HepG2 (cell line): Measurements from ENCODE around the gene HABP4. TPM values are rescaled to one million over a fixed set of nuclear protein-coding genes. Genes with fewer than 3 reads are reported as not detected.
A peak's percentile ranks its signal among the peaks of the same experiment; 100 is the strongest.

Experiments
- ATAC-seq: fragments of 200-7000 bp; cut with Tn5 transposase; 3 replicates; pipeline ENCODE4 v1.9.1; 2020; ENCODE audit warnings: mild to moderate bottlenecking, moderate library complexity
- BruUV-seq: library from RNA; stranded (reverse); fragments of 400-500 nt; replicated peaks from 2 replicates; lab custom pipeline; 2021; lab: Mats Ljungman, UMichigan
- CTCF ChIA-PET: fragments of 300-600 bp; formaldehyde crosslinking; extraction: SDS; loops from one replicate; lab custom pipeline; 2021; ENCODE audit warnings: low total read pairs, inconsistent platforms, low intra/inter-chr PET ratio; lab: Yijun Ruan, JAX
- POLR2A ChIA-PET: fragments of 350-600 bp; sonication (Branson Sonifier 250); formaldehyde crosslinking; loops from one replicate; lab custom pipeline; 2020; ENCODE audit warnings: antibody characterized with exemption, inconsistent platforms; lab: Yijun Ruan, JAX
- DNase-seq: peaks from one replicate; pipeline ENCODE4 v3.0.0-alpha.2; 2015; ENCODE audit warnings: low spot score
- FAIRE-seq: peaks from 3 replicates; lab custom pipeline; 2011; peaks lifted over from hg19 to GRCh38; lab: Jason Lieb, UNC
- H2AFZ ChIP-seq: one replicate; pipeline ENCODE4 v1.6.1; 2011; ENCODE audit warnings: low read length, inconsistent platforms
- H3K27ac ChIP-seq: fragments of 300-600 bp; 3 replicates; pipeline ENCODE4 v1.8.0; 2011; ENCODE audit warnings: mixed run types, mild to moderate bottlenecking, mixed read lengths, low read length, inconsistent platforms; ENCODE audit not compliant: insufficient read depth; ENCODE audit errors: extremely low read length
- H3K27me3 ChIP-seq, 2 experiments: fragments of 200-600 bp in 1 of 2; 2 replicates in 1 of 2; 3 replicates in 1 of 2; pipeline versions ENCODE4 v1.6.0 to v1.8.0; 2011; ENCODE audit warnings: low read length in 2 of 2, mild to moderate bottlenecking in 2 of 2, moderate library complexity in 2 of 2, inconsistent platforms in 1 of 2; ENCODE audit not compliant: insufficient read depth in 2 of 2, control insufficient read depth in 1 of 2
- H3K36me3 ChIP-seq, 2 experiments: fragments of 200-600 bp in 1 of 2; replicated peaks in 1 of 2; 2 replicates in 1 of 2; 3 replicates in 1 of 2; pipeline versions ENCODE4 v1.5.1 to v1.8.0; 2011; ENCODE audit warnings: low read length in 2 of 2, inconsistent platforms in 1 of 2; ENCODE audit not compliant: insufficient read depth in 2 of 2, control insufficient read depth in 1 of 2
- H3K4me1 ChIP-seq: 2 replicates; pipeline ENCODE4 v1.5.1; 2012; ENCODE audit warnings: low read length, inconsistent platforms; ENCODE audit not compliant: insufficient read depth
- H3K4me2 ChIP-seq: 2 replicates; pipeline ENCODE4 v1.6.0; 2011; ENCODE audit warnings: low read depth, low read length, inconsistent platforms
- H3K4me3 ChIP-seq, 3 experiments: fragments of 200-600 bp in 1 of 3; sonication (generic), shearing (Covaris generic) in 1 of 3; replicated peaks in 1 of 3; 2 replicates each; pipeline ENCODE4 v1.5.1; 2011 to 2016; ENCODE audit warnings: low read length in 3 of 3, inconsistent platforms in 2 of 3, low read depth in 2 of 3, mild to moderate bottlenecking in 2 of 3, control low read depth in 1 of 3, mixed read lengths in 1 of 3; ENCODE audit not compliant: insufficient read depth in 1 of 3
- H3K79me2 ChIP-seq: one replicate; pipeline ENCODE4 v1.6.1; 2011; ENCODE audit warnings: low read length, inconsistent platforms; ENCODE audit not compliant: insufficient read depth
- H3K9ac ChIP-seq: 2 replicates; pipeline ENCODE4 v1.6.0; 2011; ENCODE audit warnings: mild to moderate bottlenecking, low read depth, low read length, inconsistent platforms; ENCODE audit not compliant: insufficient read depth
- H3K9me3 ChIP-seq: 2 replicates; pipeline ENCODE4 v1.5.1; 2012; ENCODE audit warnings: mild to moderate bottlenecking, low read length
- H4K20me1 ChIP-seq: 2 replicates; pipeline ENCODE4 v1.6.0; 2011; ENCODE audit warnings: inconsistent platforms, mild to moderate bottlenecking, low read length, moderate library complexity; ENCODE audit not compliant: insufficient read depth
- AGO2 ChIP-seq: fragments of 200-400 bp; formaldehyde crosslinking; optimal IDR thresholded peaks from 2 replicates; pipeline ENCODE3; 2017; ENCODE audit warnings: mild to moderate bottlenecking, low read depth, low read length, moderate library complexity
- ARHGAP35 ChIP-seq: sonication (generic); formaldehyde crosslinking; IDR thresholded peaks from 2 replicates; pipeline ENCODE4 v1.9.0; 2022; ENCODE audit warnings: mild to moderate bottlenecking, inconsistent platforms, moderate library complexity, missing genetic modification reagents, borderline replicate concordance
- ATF1 ChIP-seq: IDR thresholded peaks from 2 replicates; pipeline ENCODE4 v1.6.1; 2016; ENCODE audit warnings: mild to moderate bottlenecking, control low read depth
- CAMTA2 ChIP-seq: sonication (generic); formaldehyde crosslinking; IDR thresholded peaks from 2 replicates; pipeline ENCODE4 v1.4.0; 2020; ENCODE audit warnings: mild to moderate bottlenecking, missing genetic modification reagents, borderline replicate concordance
- NCOA2 ChIP-seq: sonication (generic); formaldehyde crosslinking; IDR thresholded peaks from 2 replicates; pipeline ENCODE4 v1.8.0; 2022; ENCODE audit warnings: inconsistent platforms
- NFIB ChIP-seq: sonication (generic); formaldehyde crosslinking; IDR thresholded peaks from 2 replicates; pipeline ENCODE4 v1.9.0; 2021; ENCODE audit warnings: missing genetic modification reagents, mild to moderate bottlenecking, borderline replicate concordance
- RELA ChIP-seq: sonication (generic); formaldehyde crosslinking; IDR thresholded peaks from 2 replicates; pipeline ENCODE4 v1.4.0; 2020; ENCODE audit warnings: missing genetic modification reagents
- ZNF569 ChIP-seq: sonication (generic); formaldehyde crosslinking; IDR thresholded peaks from 2 replicates; pipeline ENCODE4 v1.5.0; 2020; ENCODE audit warnings: mild to moderate bottlenecking, missing genetic modification reagents, moderate library complexity, borderline replicate concordance
- ZNF660 ChIP-seq: sonication (generic); formaldehyde crosslinking; IDR thresholded peaks from 2 replicates; pipeline ENCODE4 v1.5.1; 2020; ENCODE audit warnings: mild to moderate bottlenecking, low read depth, missing genetic modification reagents, borderline replicate concordance
- ZNF879 ChIP-seq: sonication (generic); formaldehyde crosslinking; IDR thresholded peaks from 2 replicates; pipeline ENCODE4 v1.8.1; 2023; ENCODE audit warnings: missing genetic modification reagents
- WGBS: methylation state at CpG from one replicate; pipeline ENCODE4 v1.1.6; 2017; ENCODE audit warnings: low lambda C conversion rate; 5-methylcytosine and 5-hydroxymethylcytosine counted together
- in situ Hi-C: cut with HindIII; loops from 2 replicates; pipeline ENCODE4 v1.10.0; 2017; ENCODE audit warnings: low pct_unique_long_range_greater_than_20kb; ENCODE audit not compliant: extremely low pct_ligation_motif_present
- intact Hi-C: fragments of 100-400 bp; cut with micrococcal nuclease; formaldehyde crosslinking; loops from one replicate; pipeline ENCODE4 v1.10.0; 2022; ENCODE audit not compliant: unreplicated experiment
- polyA plus RNA-seq, 8 experiments: library from polyadenylated mRNA; depleted of rRNA in 3 of 8; stranded (reverse) in 7 of 8; unstranded in 1 of 8; fragments of >200 nt; fragmentation: Illumina TruSeq in 4 of 8; extraction: Trizol in 4 of 8; gene quantifications; 2 replicates each; pipeline versions ENCODE4 v1.2.1 to v1.2.3, GENCODE V29; 2011 to 2016; ENCODE audit warnings: low read depth in 4 of 8, missing spikeins in 1 of 8, mixed read lengths in 1 of 8; ENCODE audit not compliant: insufficient read depth in 1 of 8
- total RNA-seq, 5 experiments: library from RNA; depleted of rRNA; stranded (reverse); fragments of >200 nt; fragmentation: Illumina TruSeq; extraction: Trizol; gene quantifications; 2 replicates each; pipeline ENCODE4 v1.2.3, GENCODE V29; 2016; ENCODE audit warnings: low read depth in 1 of 5
- TF ChIP-seq, protein P1 (sequence below): sonication (generic); formaldehyde crosslinking; IDR thresholded peaks from 2 replicates; pipeline ENCODE4 v1.4.0; 2020; ENCODE audit warnings: mild to moderate bottlenecking, missing genetic modification reagents
- TF ChIP-seq, protein P2 (sequence below): sonication (generic); formaldehyde crosslinking; IDR thresholded peaks from 2 replicates; pipeline ENCODE4 v1.4.0; 2020; ENCODE audit warnings: missing genetic modification reagents, borderline replicate concordance

Gene HABP4
- total and polyA plus RNA-seq, 2 of the 13 experiments (the other 11 are each of a cell fraction or from before 2014, with no cell fraction given) = 14.3 to 26.6 TPM

DNA sequence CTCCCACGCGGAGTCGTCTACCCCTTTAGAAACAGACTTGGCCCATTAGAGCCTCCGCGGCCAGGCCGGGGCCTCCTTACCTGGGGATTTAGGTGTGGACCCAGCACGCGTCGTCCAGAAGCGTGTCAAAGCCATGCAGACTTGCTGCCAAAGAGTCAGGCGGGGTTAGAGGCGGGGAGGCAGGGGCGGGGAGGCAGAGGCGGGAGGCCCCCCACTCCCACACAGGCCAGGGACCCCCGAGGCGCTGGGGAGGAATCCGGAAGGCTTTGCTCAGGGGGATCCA is 47.1 kb downstream of the HABP4 start:
- Histone ChIP-seq H2AFZ (no peak overlapping the region), H3K79me2 (no peaks in the 10 kb centered on the region), H3K4me1 (peaks cover 25% of the 10 kb centered on the region), H3K4me2 (no peak overlapping the region), H3K9ac (no peak overlapping the region), H3K9me3 (no peaks in the 10 kb centered on the region), H3K36me3 (peaks cover 7 to 15% of the 10 kb centered on the region in 2 experiments), H3K27ac (no peak overlapping the region), H3K27me3 (no peaks in the 10 kb centered on the region), H4K20me1 (no peaks in the 10 kb centered on the region), H3K4me3 (no peak overlapping the region)
- TF ChIP-seq, protein P1, sequence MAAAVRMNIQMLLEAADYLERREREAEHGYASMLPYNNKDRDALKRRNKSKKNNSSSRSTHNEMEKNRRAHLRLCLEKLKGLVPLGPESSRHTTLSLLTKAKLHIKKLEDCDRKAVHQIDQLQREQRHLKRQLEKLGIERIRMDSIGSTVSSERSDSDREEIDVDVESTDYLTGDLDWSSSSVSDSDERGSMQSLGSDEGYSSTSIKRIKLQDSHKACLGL (CRISPR knock-in tag) = no peak
- TF ChIP-seq AGO2 = peak; percentile 2
- FAIRE-seq (no peak), DNase-seq (no peak), ATAC-seq (no peak)
- BruUV-seq = no TSS peak
- in situ Hi-C loops = no loop called here
- ChIA-PET POLR2A (no interaction called here), CTCF (no interaction called here)
- over 99% methylated on average over 12 of the region's 17 CpGs for WGBS
- intact Hi-C loops = no loop called here

DNA sequence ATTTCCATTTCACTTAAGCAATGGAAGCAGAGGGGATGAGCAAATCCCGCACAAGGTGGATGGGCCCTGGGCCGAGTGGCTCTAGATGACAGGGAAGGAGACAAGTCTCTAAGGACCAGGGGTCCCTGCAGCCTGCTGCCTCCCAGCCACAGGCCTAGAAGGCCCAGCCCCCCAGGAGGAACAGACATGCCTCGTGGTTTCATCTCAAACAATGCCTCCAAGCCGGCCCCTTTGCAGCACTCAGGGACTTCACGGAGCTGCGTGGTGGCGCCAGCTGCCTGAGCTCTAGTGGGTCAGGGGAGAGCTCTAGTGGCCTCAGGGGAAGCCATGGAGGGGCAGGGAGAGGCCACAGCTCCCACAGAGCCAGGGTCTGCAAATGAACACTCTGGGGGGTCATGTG is 48.8 kb downstream of the HABP4 start:
- ATAC-seq = peak; percentile 9; the same call in 2 of the 3 replicates
- H2AFZ ChIP-seq = no peak overlapping the region
- H3K27me3 ChIP-seq = no peaks in the 10 kb centered on the region
- no peak for DNase-seq
- peaks cover 20% of the 10 kb centered on the region for H3K4me1 ChIP-seq
- in situ Hi-C loops (no loop called here), intact Hi-C loops (no loop called here)
- no peaks in the 10 kb centered on the region for H4K20me1 ChIP-seq
- ChIA-PET POLR2A (interaction anchor here (1.1 kb wide), 1 partner anchor 9 kb away, joined by 3 read pairs; no protein-coding TSS in a partner anchor), CTCF (no interaction called here)
- H3K4me3 ChIP-seq = no peak overlapping the region
- H3K36me3 ChIP-seq = peaks cover 7 to 18% of the 10 kb centered on the region in 2 experiments
- WGBS = 91% methylated on average over 7 of the region's 7 CpGs
- no peaks in the 10 kb centered on the region for H3K9me3 ChIP-seq
- FAIRE-seq = no peak
- H3K4me2 ChIP-seq = no peak overlapping the region
- TF ChIP-seq, protein P2, sequence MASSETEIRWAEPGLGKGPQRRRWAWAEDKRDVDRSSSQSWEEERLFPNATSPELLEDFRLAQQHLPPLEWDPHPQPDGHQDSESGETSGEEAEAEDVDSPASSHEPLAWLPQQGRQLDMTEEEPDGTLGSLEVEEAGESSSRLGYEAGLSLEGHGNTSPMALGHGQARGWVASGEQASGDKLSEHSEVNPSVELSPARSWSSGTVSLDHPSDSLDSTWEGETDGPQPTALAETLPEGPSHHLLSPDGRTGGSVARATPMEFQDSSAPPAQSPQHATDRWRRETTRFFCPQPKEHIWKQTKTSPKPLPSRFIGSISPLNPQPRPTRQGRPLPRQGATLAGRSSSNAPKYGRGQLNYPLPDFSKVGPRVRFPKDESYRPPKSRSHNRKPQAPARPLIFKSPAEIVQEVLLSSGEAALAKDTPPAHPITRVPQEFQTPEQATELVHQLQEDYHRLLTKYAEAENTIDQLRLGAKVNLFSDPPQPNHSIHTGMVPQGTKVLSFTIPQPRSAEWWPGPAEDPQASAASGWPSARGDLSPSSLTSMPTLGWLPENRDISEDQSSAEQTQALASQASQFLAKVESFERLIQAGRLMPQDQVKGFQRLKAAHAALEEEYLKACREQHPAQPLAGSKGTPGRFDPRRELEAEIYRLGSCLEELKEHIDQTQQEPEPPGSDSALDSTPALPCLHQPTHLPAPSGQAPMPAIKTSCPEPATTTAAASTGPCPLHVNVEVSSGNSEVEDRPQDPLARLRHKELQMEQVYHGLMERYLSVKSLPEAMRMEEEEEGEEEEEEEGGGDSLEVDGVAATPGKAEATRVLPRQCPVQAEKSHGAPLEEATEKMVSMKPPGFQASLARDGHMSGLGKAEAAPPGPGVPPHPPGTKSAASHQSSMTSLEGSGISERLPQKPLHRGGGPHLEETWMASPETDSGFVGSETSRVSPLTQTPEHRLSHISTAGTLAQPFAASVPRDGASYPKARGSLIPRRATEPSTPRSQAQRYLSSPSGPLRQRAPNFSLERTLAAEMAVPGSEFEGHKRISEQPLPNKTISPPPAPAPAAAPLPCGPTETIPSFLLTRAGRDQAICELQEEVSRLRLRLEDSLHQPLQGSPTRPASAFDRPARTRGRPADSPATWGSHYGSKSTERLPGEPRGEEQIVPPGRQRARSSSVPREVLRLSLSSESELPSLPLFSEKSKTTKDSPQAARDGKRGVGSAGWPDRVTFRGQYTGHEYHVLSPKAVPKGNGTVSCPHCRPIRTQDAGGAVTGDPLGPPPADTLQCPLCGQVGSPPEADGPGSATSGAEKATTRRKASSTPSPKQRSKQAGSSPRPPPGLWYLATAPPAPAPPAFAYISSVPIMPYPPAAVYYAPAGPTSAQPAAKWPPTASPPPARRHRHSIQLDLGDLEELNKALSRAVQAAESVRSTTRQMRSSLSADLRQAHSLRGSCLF (CRISPR knock-in tag) = no peak
- TF ChIP-seq ATF1 (CRISPR knock-in tag) (no peak), ARHGAP35 (CRISPR knock-in tag) (no peak), ZNF879 (CRISPR knock-in tag) (no peak), ZNF660 (CRISPR knock-in tag) (no peak), RELA (no peak), ZNF569 (CRISPR knock-in tag) (no peak), NCOA2 (no peak), CAMTA2 (CRISPR knock-in tag) (no peak), NFIB (CRISPR knock-in tag) (no peak)
- TF ChIP-seq, all 625 proteins: peak for 0
- Histone ChIP-seq H3K9ac (no peak overlapping the region), H3K79me2 (no peaks in the 10 kb centered on the region), H3K27ac (no peak overlapping the region)
- no TSS peak for BruUV-seq
